PFSK-1 (cell line): ENCODE measurements around the gene SH2D3C.

Experiments
- FOXP2 ChIP-seq: optimal IDR thresholded peaks from 2 replicates; pipeline ENCODE3; 2011; ENCODE audit warnings: borderline replicate concordance, control low read depth, inconsistent platforms; ENCODE audit not compliant: insufficient read depth; ENCODE audit errors: extremely low read length, extremely low read depth
- POLR2AphosphoS5 ChIP-seq: IDR thresholded peaks from 2 replicates; pipeline ENCODE4 v1.6.1; 2012; ENCODE audit warnings: low read depth, mild to moderate bottlenecking, control low read depth, low read length, moderate library complexity
- SIN3A ChIP-seq: IDR thresholded peaks from 2 replicates; pipeline ENCODE4 v1.6.1; 2012; ENCODE audit warnings: mild to moderate bottlenecking, low read length, moderate library complexity, borderline replicate concordance; ENCODE audit not compliant: insufficient read depth
- TAF1 ChIP-seq: IDR thresholded peaks from 2 replicates; pipeline ENCODE4 v1.6.1; 2012; ENCODE audit warnings: low read length, control low read depth, borderline replicate concordance; ENCODE audit not compliant: insufficient read depth
- TF ChIP-seq, protein P1 (sequence below), 2 experiments: IDR thresholded peaks; 2 replicates each; pipeline versions ENCODE4 v1.6.1 to v1.8.0; 2011 to 2012; ENCODE audit warnings: low read depth in 2 of 2, low read length in 2 of 2, control low read depth in 1 of 2, inconsistent platforms in 1 of 2, mild to moderate bottlenecking in 1 of 2, moderate library complexity in 1 of 2; ENCODE audit not compliant: insufficient read depth in 1 of 2

The SH2D3C gene

DNA sequence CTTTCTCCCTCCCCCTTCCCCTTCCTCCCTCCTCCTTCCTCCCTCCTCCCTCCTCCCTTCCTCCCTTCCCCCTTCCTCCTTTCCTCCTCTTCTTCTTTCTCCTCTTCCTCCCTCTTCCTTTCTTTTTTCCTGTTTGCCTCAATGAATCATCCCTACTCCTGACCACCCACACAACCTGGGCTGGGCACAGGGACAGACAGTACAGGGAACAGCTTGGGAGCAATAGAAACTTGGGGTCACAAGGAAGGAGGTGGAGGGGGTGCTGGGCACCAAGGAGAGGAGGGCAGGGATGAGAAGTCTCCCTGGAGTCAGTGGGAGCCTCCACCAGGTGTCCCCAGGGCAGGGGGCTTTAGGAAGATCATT lies 57.6 kb downstream of the SH2D3C start:
- TF ChIP-seq SIN3A, result no peak
- no peak for TF ChIP-seq FOXP2
- TF ChIP-seq TAF1, result no peak
- no peak for TF ChIP-seq POLR2AphosphoS5
- TF ChIP-seq, protein P1, sequence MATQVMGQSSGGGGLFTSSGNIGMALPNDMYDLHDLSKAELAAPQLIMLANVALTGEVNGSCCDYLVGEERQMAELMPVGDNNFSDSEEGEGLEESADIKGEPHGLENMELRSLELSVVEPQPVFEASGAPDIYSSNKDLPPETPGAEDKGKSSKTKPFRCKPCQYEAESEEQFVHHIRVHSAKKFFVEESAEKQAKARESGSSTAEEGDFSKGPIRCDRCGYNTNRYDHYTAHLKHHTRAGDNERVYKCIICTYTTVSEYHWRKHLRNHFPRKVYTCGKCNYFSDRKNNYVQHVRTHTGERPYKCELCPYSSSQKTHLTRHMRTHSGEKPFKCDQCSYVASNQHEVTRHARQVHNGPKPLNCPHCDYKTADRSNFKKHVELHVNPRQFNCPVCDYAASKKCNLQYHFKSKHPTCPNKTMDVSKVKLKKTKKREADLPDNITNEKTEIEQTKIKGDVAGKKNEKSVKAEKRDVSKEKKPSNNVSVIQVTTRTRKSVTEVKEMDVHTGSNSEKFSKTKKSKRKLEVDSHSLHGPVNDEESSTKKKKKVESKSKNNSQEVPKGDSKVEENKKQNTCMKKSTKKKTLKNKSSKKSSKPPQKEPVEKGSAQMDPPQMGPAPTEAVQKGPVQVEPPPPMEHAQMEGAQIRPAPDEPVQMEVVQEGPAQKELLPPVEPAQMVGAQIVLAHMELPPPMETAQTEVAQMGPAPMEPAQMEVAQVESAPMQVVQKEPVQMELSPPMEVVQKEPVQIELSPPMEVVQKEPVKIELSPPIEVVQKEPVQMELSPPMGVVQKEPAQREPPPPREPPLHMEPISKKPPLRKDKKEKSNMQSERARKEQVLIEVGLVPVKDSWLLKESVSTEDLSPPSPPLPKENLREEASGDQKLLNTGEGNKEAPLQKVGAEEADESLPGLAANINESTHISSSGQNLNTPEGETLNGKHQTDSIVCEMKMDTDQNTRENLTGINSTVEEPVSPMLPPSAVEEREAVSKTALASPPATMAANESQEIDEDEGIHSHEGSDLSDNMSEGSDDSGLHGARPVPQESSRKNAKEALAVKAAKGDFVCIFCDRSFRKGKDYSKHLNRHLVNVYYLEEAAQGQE (IDR thresholded peaks at IDR 0.05; ENCODE audit: insufficient read depth in 1 of 2, low read depth in 2 of 2, low read length in 2 of 2), result no peak

DNA sequence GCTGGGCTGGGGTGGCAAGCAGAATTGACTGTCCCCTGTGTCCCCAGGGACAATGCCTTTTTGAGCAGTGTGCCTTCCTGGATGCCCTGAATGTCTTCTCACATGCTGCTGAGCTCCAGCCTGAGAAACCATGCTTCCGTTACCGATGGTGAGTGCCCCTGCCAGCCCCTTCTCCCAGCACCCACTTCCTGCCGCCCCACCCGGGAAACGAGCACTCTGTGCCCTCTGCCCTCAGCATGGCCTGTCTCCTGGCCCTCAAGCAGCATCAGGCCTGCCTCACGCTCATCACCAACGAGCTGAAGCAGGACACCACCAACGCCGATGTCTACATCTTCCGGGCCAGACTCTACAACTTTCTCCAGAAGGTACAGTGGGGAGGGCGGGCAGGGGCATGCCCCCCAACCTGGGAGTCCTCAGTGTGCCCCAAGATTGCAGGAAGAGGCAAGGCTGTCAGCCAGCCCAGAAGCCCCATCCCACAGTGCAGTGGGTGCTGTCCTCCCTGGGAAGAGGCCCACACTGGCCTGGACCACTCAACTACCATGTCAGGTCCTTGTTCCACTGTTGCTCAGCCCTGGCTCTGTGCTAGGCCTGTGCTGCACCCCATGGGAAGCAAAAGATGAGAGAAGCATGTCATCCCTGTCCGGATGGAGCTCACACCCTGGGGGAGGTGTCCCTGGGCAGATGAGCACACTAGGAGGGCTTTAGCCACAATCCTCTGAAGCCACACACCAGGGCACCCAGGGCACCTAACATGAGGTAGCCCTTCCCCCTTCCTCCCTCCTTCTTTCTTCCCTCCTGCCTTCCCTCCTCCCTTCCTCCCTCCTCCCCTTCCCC lies 58.2 kb downstream of the SH2D3C start:
- TF ChIP-seq, protein P1 (IDR thresholded peaks at IDR 0.05; ENCODE audit: insufficient read depth in 1 of 2, low read depth in 2 of 2, low read length in 2 of 2), result no peak
- TF ChIP-seq TAF1, result no peak
- TF ChIP-seq SIN3A, result no peak
- TF ChIP-seq POLR2AphosphoS5, result no peak
- TF ChIP-seq FOXP2, result no peak

DNA sequence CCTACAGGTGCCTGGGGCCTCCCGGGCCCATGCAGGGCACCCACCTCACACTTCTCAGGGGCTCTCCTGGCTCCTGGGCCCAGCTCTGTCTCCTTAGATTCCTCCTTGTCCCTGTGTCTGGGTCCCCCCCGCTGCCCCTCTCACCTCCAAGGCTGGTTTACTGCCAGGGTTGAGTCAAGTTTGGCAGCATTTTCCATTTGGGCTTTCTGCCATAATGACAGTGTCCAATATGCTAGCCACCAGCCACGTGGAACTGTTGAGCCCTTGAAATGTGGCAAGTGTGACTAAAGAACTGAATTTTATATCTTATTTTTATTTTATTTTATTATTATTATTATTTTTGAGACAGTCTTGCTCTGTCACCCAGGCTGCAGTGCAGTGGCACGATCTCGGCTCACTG lies 60.7 kb downstream of the SH2D3C start:
- TF ChIP-seq, protein P1 (IDR thresholded peaks at IDR 0.05; ENCODE audit: insufficient read depth in 1 of 2, low read depth in 2 of 2, low read length in 2 of 2), result no peak
- TF ChIP-seq POLR2AphosphoS5, result no peak

DNA sequence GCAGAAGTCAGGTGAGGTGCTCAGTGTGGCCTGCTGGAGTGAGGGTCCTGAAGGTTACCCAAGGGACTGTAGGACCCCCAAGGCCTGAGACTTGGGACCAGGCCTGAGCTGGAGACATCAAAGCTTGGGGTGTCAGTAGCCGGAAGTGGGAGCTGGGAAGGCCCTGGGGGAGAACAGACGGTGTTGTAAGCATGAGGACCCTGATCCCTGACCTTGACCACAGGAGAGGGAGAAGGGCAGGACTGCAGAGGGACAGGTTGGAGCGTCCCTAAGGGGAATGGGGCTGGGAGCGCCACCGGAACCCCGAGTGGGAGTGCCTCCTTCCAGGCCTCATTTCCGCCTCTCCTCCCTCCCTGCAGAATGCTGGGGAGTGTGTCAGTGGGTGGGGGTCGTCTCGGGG lies 62.1 kb downstream of the SH2D3C start:
- TF ChIP-seq, protein P1 (IDR thresholded peaks at IDR 0.05; ENCODE audit: insufficient read depth in 1 of 2, low read depth in 2 of 2, low read length in 2 of 2), result no peak
- TF ChIP-seq SIN3A (no peak), TAF1 (no peak)
